Measurements from ENCODE around the gene PDGFA.

DNA sequence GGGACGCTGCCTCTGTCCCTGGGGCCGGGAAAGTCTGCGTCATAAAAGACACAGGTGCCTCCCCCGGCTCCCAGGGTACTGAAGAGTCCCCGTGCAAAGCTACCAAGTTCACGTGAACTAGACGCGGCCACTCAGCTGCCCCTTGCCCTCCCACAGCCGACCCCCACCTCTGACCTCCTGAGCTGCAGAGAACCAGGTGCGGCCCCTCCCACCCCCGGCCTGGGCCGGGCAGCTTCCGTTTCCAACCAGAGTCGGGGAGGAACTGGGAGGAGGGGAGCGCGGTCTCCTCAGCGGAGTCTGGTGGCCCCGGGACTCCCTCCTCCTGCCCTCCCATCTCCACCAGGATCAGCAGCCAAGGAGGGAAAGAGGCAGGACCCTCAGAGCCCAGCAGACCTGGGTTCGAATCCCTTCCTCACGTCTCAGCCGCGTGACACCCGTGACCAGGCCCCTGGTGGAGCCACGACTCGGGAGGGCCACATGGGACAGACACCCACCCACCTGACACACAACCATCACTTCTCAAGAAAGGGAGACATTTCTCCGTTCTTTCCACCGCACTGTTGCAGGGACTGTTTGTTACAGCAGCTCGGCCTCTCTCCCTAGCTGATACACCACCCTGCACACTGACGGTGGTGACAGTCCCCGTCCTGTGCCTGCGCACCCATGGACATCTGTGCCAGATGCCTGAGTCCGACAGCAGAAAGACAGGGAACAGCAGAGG, 37.4 kb upstream of the PDGFA start:
- TF ChIP-seq, protein P1, sequence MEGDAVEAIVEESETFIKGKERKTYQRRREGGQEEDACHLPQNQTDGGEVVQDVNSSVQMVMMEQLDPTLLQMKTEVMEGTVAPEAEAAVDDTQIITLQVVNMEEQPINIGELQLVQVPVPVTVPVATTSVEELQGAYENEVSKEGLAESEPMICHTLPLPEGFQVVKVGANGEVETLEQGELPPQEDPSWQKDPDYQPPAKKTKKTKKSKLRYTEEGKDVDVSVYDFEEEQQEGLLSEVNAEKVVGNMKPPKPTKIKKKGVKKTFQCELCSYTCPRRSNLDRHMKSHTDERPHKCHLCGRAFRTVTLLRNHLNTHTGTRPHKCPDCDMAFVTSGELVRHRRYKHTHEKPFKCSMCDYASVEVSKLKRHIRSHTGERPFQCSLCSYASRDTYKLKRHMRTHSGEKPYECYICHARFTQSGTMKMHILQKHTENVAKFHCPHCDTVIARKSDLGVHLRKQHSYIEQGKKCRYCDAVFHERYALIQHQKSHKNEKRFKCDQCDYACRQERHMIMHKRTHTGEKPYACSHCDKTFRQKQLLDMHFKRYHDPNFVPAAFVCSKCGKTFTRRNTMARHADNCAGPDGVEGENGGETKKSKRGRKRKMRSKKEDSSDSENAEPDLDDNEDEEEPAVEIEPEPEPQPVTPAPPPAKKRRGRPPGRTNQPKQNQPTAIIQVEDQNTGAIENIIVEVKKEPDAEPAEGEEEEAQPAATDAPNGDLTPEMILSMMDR (IDR thresholded peaks at IDR 0.05) = no peak
- TF ChIP-seq POLR2A (IDR thresholded peaks at IDR 0.05) = no peak
